GM08714 (cell line): ENCODE results near the gene LIPC.

ENCODE experiments used
- H3K4me3 ChIP-seq: fragments of 200-500 bp; sonication (Bioruptor generic); 2 replicates; pipeline ENCODE4 v1.5.1; 2014; ENCODE audit warnings: mild to moderate bottlenecking, low read length, inconsistent platforms
- ZNF274 ChIP-seq: IDR thresholded peaks from 2 replicates; pipeline ENCODE4 v1.6.1; 2012; ENCODE audit warnings: mild to moderate bottlenecking, low read depth, low read length

LIPC gene

GRCh38 chr15:58448906-58449305, 17.1 kb downstream of the LIPC start:
- TF ChIP-seq ZNF274, result no peak
- H3K4me3 ChIP-seq, result no peak overlapping the region

- H3K4me3 ChIP-seq, result no peak overlapping the region
- no peak for TF ChIP-seq ZNF274
Measured at GRCh38 chr15:58451826-58452225, 20.0 kb downstream of the LIPC start.

GRCh38 chr15:58452775-58453174, 21.0 kb downstream of the LIPC start:
- TF ChIP-seq ZNF274, result no peak
- H3K4me3 ChIP-seq, result no peak overlapping the region

GRCh38 chr15:58453931-58454793, 22.4 kb downstream of the LIPC start:
- no peak overlapping the region for H3K4me3 ChIP-seq
- TF ChIP-seq ZNF274, result no peak

GRCh38 chr15:58454950-58455401, 23.2 kb downstream of the LIPC start:
- no peak overlapping the region for H3K4me3 ChIP-seq
- TF ChIP-seq ZNF274, result no peak

- no peak overlapping the region; the same call in 1 of the 2 replicates for H3K4me3 ChIP-seq
- no peak for TF ChIP-seq ZNF274
Measured at GRCh38 chr15:58457466-58457965, 25.7 kb downstream of the LIPC start.

GRCh38 chr15:58458076-58458475, 26.3 kb downstream of the LIPC start:
- H3K4me3 ChIP-seq, result no peak overlapping the region
- TF ChIP-seq ZNF274, result no peak

- no peak for TF ChIP-seq ZNF274
- no peak overlapping the region for H3K4me3 ChIP-seq
Measured at GRCh38 chr15:58459045-58459444, 27.3 kb downstream of the LIPC start.

- TF ChIP-seq ZNF274, result no peak
- H3K4me3 ChIP-seq, result no peak overlapping the region
Measured at GRCh38 chr15:58459560-58459959, 27.8 kb downstream of the LIPC start.

GRCh38 chr15:58460116-58460790, 28.5 kb downstream of the LIPC start:
- no peak for TF ChIP-seq ZNF274
- H3K4me3 ChIP-seq, result no peak overlapping the region

- no peak for TF ChIP-seq ZNF274
- no peak overlapping the region for H3K4me3 ChIP-seq
Measured at GRCh38 chr15:58460872-58461271, 29.1 kb downstream of the LIPC start.

GRCh38 chr15:58462547-58462946, 30.8 kb downstream of the LIPC start:
- TF ChIP-seq ZNF274, result no peak
- H3K4me3 ChIP-seq, result no peak overlapping the region

- no peak for TF ChIP-seq ZNF274
- no peak overlapping the region for H3K4me3 ChIP-seq
Measured at GRCh38 chr15:58462973-58463663, 31.3 kb downstream of the LIPC start.
